Jurkat, Clone E6-1 (cell line): ENCODE data around the gene MRPL42. TPM values are rescaled to one million over a fixed set of nuclear protein-coding genes. Genes with fewer than 3 reads are reported as not detected.
A peak's percentile ranks its signal among the peaks of the same experiment; 100 is the strongest.
"Not testable (repeated sequence)": the region's sequence is repeated elsewhere in the genome, so short reads cannot be mapped to it uniquely, and the experiment has no call there.

Source experiments
- DNase-seq: peaks from one replicate; pipeline ENCODE4 v3.0.0-alpha.2; 2011; ENCODE audit warnings: low read depth, low spot score
- H3K4me3 ChIP-seq: 2 replicates; pipeline ENCODE4 v1.5.1; 2011; ENCODE audit warnings: mild to moderate bottlenecking, low read length, control low read depth, moderate library complexity
- polyA plus RNA-seq: library from polyadenylated mRNA; unstranded; fragments of >200 nt; gene quantifications from one replicate; pipeline ENCODE4 v1.2.1, GENCODE V29; 2012; ENCODE audit warnings: missing spikeins; ENCODE audit not compliant: insufficient read length, insufficient read depth

Gene MRPL42
- polyA plus RNA-seq: 140 TPM

- H3K4me3 ChIP-seq: peak within 1 kb of the TSS; percentile 94
- DNase-seq: peak; percentile 89
These were observed at the start of gene MRPL42 for GRCh38 chr12:93467351-93468007. Gene MRPL42, plus strand, starts transcription at chr12:93467514. Its CDS starts 1,772 bp downstream, at chr12:93469286.

GRCh38 chr12:93417967-93418480, 49.3 kb upstream of the MRPL42 start:
- no peak for DNase-seq

GRCh38 chr12:93419388-93420034, 47.8 kb upstream of the MRPL42 start:
- no peak overlapping the region for H3K4me3 ChIP-seq
- DNase-seq: peak; percentile 49

More at GRCh38 chr12:93417967-93418480, 49.3 kb upstream of the MRPL42 start:
- H3K4me3 ChIP-seq: no peak overlapping the region

DNA sequence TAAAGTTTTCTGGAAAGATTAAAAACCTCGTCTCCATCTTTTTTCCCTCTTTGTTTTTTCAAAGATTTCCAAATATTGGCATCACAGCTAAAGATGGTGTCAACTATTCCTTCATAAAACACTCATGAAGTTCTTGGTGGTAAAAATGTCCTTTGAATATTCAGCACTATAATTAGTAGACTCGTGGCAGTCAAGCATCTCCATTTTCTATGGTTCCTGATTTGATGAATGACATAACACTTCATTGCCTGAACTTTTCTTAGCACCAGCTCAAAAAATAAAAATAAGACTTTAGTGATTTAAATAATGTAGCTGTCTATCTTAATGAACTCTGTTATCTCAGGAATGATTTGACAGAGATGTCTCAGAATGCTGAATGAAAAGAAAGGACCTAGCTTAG, 45.3 kb upstream of the MRPL42 start:
- no peak overlapping the region for H3K4me3 ChIP-seq
- DNase-seq: no peak

GRCh38 chr12:93425736-93426411, 41.4 kb upstream of the MRPL42 start:
- H3K4me3 ChIP-seq: no peak overlapping the region
- no peak for DNase-seq

DNA sequence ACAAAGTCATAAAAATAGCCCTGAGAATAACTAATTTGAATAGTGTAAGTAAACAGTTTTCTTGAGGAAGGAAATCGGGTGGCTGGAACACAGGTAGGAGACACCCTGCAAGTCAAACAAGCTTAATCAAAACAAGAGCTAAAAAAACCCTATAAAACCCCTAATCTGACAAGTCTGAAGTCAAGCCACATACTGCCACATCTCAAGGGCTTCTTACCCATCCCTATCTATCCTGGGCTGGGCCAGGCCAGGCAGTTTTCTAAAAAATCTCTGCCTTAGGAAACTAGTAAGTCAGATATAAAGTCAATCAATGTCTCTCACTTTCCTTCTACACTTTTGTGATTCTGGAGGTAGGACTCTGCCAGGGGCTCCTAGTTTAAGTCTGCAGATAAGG, 40.9 kb upstream of the MRPL42 start:
- DNase-seq: no peak
- H3K4me3 ChIP-seq: no peak overlapping the region

DNA sequence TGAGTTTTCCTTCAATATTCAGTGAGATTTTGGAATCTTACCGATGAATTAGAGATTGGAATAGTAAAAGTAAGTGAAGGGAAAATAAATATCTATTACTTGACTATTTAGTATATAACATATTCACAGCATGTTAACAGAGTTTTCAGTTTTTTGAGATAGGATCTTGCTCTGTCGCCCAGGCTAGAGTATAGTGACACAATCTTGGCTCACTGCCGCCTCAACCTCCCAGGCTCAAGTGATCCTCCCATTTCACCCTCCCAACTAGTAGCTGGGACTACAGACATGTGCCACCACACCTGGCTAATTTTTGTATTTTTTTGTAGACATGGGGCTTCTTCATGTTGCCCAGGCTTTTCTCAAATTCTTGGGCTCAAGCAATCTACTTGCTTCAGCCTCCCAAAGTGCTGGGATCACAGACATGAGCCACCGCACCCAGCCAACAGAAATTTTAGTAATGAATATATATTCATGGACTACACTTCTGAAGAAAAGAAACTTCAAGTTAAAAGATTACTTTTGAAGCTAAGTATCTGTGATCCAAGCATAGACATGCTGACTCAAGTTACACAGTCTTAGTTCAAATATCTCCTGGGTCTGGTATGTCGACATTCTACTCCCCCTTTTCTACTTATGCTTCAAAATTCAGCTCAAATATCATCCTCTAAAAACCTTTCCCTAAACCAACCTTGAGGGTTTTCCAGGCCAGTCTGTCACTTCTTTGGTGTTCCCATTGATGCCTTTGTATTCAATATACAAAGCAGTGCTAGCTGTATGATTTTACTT, 39.3 kb upstream of the MRPL42 start:
- no peak for DNase-seq
- H3K4me3 ChIP-seq: no peak overlapping the region

GRCh38 chr12:93429448-93429847, 37.9 kb upstream of the MRPL42 start:
- no peak for DNase-seq

DNA sequence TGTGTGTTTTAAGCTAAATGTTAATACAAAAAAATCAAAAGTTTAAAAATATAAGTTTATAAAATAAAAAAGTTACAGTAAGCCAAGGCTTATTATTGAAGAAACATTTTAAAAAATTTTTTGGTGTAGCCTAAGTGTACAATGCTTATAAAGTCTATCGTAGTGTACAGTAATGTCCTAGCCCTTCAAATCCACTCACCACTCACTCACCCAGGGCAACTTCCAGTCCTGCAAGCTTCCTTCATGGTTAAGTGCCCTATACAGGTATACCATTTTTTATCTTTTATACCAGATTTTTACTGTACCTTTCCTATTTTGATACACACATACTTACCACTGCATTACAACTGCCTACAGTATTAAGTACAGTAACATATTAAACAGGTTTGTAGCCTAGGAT, 37.5 kb upstream of the MRPL42 start:
- no peak for DNase-seq
- no peak overlapping the region for H3K4me3 ChIP-seq

More at GRCh38 chr12:93429448-93429847, 37.9 kb upstream of the MRPL42 start:
- no peak overlapping the region for H3K4me3 ChIP-seq

GRCh38 chr12:93430280-93430679, 37.0 kb upstream of the MRPL42 start:
- no peak overlapping the region for H3K4me3 ChIP-seq
- no peak for DNase-seq

DNA sequence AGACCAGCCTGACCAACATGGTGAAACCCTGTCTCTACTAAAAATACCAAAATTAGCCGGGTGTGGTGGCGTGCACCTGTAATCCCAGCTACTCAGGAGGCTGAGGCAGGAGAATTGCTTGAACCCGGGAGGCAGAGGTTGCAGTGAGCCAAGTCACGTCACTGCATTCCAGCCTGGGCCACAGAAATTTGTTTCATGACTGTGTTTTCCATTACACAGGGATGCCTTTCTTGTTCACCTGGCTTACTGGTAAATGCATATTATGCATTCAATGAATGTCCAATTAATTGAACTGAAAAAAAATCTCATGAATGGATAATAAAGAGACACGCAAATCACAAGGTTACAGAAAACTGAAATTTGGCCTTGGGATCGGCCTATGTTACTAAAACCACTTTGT, 35.3 kb upstream of the MRPL42 start:
- not testable (repeated sequence) for DNase-seq, H3K4me3 ChIP-seq

- H3K4me3 ChIP-seq: no peak overlapping the region
- DNase-seq: no peak
These were observed 33.0 kb upstream of the MRPL42 start for GRCh38 chr12:93434256-93434865.

DNA sequence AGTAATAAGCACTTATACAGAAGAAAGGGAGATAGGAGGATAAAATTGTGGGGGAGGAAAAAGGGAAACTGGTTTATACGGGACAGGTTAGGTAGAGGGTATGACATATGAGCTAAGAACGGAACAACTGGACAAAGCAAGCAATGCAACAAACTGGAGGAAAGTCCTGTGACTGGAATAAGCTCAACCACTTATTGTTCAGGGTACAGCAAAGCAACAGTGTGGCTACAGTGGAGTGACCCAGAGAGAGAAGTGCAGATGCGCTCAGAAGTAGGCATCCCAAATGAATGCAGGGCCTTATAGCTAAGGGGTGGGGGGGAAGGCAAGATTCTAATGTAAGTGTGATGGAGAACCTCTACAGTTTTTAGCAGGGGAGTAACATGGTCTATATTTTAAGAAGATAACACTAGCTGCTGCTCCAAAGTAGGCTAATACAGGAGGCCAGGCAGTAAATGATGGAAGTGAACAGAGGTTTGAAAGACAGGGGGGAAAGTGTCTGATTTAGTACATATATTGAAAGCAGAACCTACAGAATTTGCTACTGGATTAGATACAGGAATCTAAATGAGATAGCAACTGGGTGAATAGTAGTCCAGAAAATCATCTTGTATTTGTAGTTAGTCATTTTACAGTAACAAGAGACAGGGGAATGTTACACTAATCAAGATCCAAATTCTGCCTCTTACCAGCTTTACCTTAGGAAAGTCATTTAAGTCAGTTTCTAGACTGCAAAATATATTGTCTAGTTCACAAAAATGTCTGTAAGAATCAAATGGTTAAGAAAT, 28.9 kb upstream of the MRPL42 start:
- DNase-seq: no peak
- no peak overlapping the region for H3K4me3 ChIP-seq

- peak overlapping the region; percentile 85 for H3K4me3 ChIP-seq
- no peak for DNase-seq
These were observed 27.1 kb upstream of the MRPL42 start for GRCh38 chr12:93440043-93440835.

GRCh38 chr12:93441081-93441616, 26.2 kb upstream of the MRPL42 start:
- no peak for DNase-seq
- H3K4me3 ChIP-seq: peak overlapping the region; percentile 85

DNA sequence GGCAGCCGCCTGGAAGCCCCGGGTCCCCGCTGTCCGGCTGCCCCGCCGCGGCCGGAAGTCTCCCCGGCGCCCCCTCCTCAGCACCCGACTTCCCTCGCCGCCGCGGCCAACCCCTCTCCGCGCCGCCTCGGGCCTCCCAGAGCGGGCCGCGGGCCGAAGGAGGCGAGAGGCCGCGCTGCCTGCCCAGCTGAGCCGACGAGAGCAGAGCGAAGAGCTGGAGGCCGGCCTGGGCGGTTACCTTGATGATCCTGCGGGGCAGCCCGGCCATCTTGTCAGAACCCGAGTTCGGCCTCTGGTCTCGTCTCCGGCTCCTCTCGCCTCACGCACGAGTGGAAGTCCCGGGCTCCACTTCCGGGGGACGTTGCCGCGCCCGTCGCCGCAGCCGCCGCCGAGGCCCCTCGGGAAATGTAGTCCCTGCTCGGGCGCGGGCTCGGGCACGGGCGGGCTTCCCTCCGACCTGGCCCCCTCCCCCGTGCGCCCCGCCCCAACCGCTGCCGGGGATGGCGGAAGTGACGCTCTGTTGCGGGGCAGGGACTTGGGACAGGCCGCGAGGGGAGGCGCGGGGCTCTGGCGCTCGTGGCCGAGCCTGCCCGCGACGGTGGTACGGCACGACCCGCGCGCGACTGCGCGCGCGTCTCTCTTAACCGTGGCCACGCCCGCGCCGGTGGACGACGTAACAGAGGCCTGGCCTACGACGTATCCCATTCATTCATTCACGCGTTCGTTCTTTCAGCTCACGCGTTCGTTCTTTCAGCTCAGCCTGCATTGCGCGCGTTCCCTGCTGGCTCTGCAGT, 25.5 kb upstream of the MRPL42 start, which contains the start of gene UBE2N:
Gene UBE2N, minus strand, starts transcription at position 331 of the 794 bp plus-strand sequence. Its CDS starts 63 bp downstream, at position 268.
- peak within 1 kb of the TSS; percentile 85 for H3K4me3 ChIP-seq
- DNase-seq: peak; percentile 89
